Suprapubic skin (tissue), 4 donors: ENCODE data around the gene LTBP4.
"Not testable (repeated sequence)": the region's sequence is repeated elsewhere in the genome, so short reads cannot be mapped to it uniquely, and the experiment has no call there.

Source experiments
- EP300 ChIP-seq: sonication (generic); formaldehyde crosslinking; IDR thresholded peaks from one replicate; pipeline ENCODE4 v1.6.1; 2017; ENCODE audit warnings: antibody characterized with exemption
- POLR2A ChIP-seq, 2 donors: fragments of 450-650 bp; IDR thresholded peaks; one replicate each; pipeline ENCODE4 v1.6.1; 2017; ENCODE audit warnings: antibody characterized with exemption in 2 of 2, mild to moderate bottlenecking in 2 of 2, moderate library complexity in 2 of 2
- POLR2AphosphoS5 ChIP-seq, 3 donors: sonication (generic); formaldehyde crosslinking; IDR thresholded peaks; one replicate each; pipeline ENCODE4 v1.6.1; 2017; ENCODE audit warnings: antibody characterized with exemption in 3 of 3
- TF ChIP-seq, protein P1 (sequence below), 2 donors: fragments of 200-600 bp in 1 of 2; fragments of 450-650 bp in 1 of 2; sonication (generic) in 1 of 2; IDR thresholded peaks; one replicate each; pipeline ENCODE4 v1.5.1; 2016 to 2019; ENCODE audit warnings: antibody characterized with exemption in 2 of 2, mild to moderate bottlenecking in 1 of 2, moderate library complexity in 1 of 2

DNA sequence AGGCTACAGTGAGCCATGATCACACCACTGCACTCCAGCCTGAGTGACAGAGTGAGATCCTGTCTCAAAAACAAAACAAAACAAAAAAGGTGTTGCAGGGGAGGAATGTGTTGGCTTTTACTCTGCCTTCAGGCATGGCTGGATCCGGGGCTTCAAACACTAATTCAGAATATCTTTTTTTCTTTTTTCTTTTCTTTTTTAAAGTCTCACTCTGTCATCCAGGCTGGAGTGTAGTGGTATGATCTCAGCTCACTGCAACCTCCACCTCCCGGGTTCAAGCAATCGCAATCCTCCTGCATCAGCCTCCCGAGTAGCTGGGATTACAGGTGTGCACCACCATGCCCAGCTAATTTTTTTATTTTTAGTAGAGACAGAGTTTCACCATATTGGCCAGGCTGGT lies 9.4 kb upstream of the LTBP4 start:
- TF ChIP-seq, protein P1, sequence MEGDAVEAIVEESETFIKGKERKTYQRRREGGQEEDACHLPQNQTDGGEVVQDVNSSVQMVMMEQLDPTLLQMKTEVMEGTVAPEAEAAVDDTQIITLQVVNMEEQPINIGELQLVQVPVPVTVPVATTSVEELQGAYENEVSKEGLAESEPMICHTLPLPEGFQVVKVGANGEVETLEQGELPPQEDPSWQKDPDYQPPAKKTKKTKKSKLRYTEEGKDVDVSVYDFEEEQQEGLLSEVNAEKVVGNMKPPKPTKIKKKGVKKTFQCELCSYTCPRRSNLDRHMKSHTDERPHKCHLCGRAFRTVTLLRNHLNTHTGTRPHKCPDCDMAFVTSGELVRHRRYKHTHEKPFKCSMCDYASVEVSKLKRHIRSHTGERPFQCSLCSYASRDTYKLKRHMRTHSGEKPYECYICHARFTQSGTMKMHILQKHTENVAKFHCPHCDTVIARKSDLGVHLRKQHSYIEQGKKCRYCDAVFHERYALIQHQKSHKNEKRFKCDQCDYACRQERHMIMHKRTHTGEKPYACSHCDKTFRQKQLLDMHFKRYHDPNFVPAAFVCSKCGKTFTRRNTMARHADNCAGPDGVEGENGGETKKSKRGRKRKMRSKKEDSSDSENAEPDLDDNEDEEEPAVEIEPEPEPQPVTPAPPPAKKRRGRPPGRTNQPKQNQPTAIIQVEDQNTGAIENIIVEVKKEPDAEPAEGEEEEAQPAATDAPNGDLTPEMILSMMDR (IDR thresholded peaks at IDR 0.05): not testable (repeated sequence)
- TF ChIP-seq POLR2A (IDR thresholded peaks at IDR 0.05); POLR2AphosphoS5 (IDR thresholded peaks at IDR 0.05); EP300: not testable (repeated sequence)
